HCT116 (cell line): Measurements from ENCODE around the gene NUP188. TPM values are rescaled to one million over a fixed set of nuclear protein-coding genes. Genes with fewer than 3 reads are reported as not detected.

Source experiments
- ATAC-seq: fragments of 200-7000 bp; cut with Tn5 transposase; 2 replicates; pipeline ENCODE4 v1.9.1; 2020; ENCODE audit warnings: mild to moderate bottlenecking, moderate library complexity
- BruUV-seq: library from RNA; stranded (reverse); fragments of 400-500 nt; replicated peaks from 2 replicates; lab custom pipeline; 2021; lab: Mats Ljungman, UMichigan
- CTCF ChIA-PET: fragments of 300-600 bp; sonication (Branson Sonifier 250); formaldehyde crosslinking; loops from one replicate; lab custom pipeline; 2021; ENCODE audit warnings: antibody characterized with exemption; lab: Charles Lee
- POLR2A ChIA-PET: fragments of 300-600, 350-600 bp; sonication (Branson Sonifier 250); formaldehyde crosslinking; loops from one replicate; lab custom pipeline; 2021; ENCODE audit warnings: antibody characterized with exemption; lab: Charles Lee
- RAD21 ChIA-PET, 2 experiments: fragments of 300-600 bp; sonication (Branson Sonifier 250); formaldehyde crosslinking; loops; one replicate each; lab custom pipeline; 2023; ENCODE audit warnings: low total read pairs in 2 of 2; ENCODE audit not compliant: uncharacterized antibody in 2 of 2, unreplicated experiment in 2 of 2, low non-redundant PET in 1 of 2; lab: Charles Lee
- DNase-seq: peaks from one replicate; pipeline ENCODE4 v3.0.0-alpha.2; 2010; ENCODE audit warnings: low read depth, low spot score
- H2AFZ ChIP-seq: fragments of 200-600 bp; shearing (Covaris generic), sonication (generic); 2 replicates; pipeline ENCODE4 v1.6.1; 2017; ENCODE audit warnings: low read depth, mixed run types, mixed read lengths, antibody characterized with exemption, low read length; ENCODE audit not compliant: poor library complexity, severe bottlenecking
- H3K27ac ChIP-seq: 2 replicates; pipeline ENCODE4 v1.5.1; 2012; ENCODE audit warnings: low read depth, low read length
- H3K27me3 ChIP-seq: fragments of 200-600 bp; sonication (generic); 2 replicates; pipeline ENCODE4 v1.6.1; 2016; ENCODE audit warnings: mixed run types, low read length, mixed read lengths; ENCODE audit not compliant: insufficient read depth
- H3K36me3 ChIP-seq, 2 experiments: fragments of 200-500 bp in 1 of 2; fragments of 200-600 bp in 1 of 2; sonication (Bioruptor generic) in 1 of 2; sonication (generic) in 1 of 2; 2 replicates each; pipeline versions ENCODE4 v1.5.1 to v1.6.1; 2014 to 2016; ENCODE audit warnings: low read length in 2 of 2, inconsistent platforms in 1 of 2, mixed read lengths in 1 of 2, mixed run types in 1 of 2; ENCODE audit not compliant: insufficient read depth in 2 of 2, control insufficient read depth in 1 of 2
- H3K4me1 ChIP-seq, 2 experiments: fragments of 200-600 bp in 1 of 2; sonication (generic) in 1 of 2; 2 replicates each; pipeline versions ENCODE4 v1.5.1 to v1.6.1; 2012 to 2017; ENCODE audit warnings: low read length in 2 of 2, inconsistent platforms in 1 of 2, mild to moderate bottlenecking in 1 of 2, mixed read lengths in 1 of 2, mixed run types in 1 of 2, moderate library complexity in 1 of 2; ENCODE audit not compliant: insufficient read depth in 2 of 2, control insufficient read depth in 1 of 2
- H3K4me2 ChIP-seq: fragments of 200-600 bp; sonication (generic); 2 replicates; pipeline ENCODE4 v1.6.1; 2017; ENCODE audit warnings: mixed run types, low read length, mixed read lengths
- H3K4me3 ChIP-seq, 2 experiments: fragments of 200-600 bp in 1 of 2; sonication (generic) in 1 of 2; replicated peaks in 1 of 2; 2 replicates each; pipeline ENCODE4 v1.5.1; 2011 to 2016; ENCODE audit warnings: low read length in 2 of 2, control low read depth in 1 of 2, low read depth in 1 of 2, mild to moderate bottlenecking in 1 of 2, mixed read lengths in 1 of 2, mixed run types in 1 of 2
- H3K79me2 ChIP-seq: fragments of 200-600 bp; sonication (generic); 2 replicates; pipeline ENCODE4 v1.6.1; 2017; ENCODE audit warnings: mild to moderate bottlenecking, mixed run types, low read length, moderate library complexity, mixed read lengths; ENCODE audit not compliant: insufficient read depth
- H3K9ac ChIP-seq: fragments of 200-600 bp; sonication (generic); 2 replicates; pipeline ENCODE4 v1.6.1; 2016; ENCODE audit warnings: low read length, mixed read lengths
- H3K9me2 ChIP-seq: fragments of 200-600 bp; sonication (generic), shearing (Covaris generic); 2 replicates; pipeline ENCODE4 v1.6.1; 2017; ENCODE audit warnings: mixed run types, mild to moderate bottlenecking, moderate library complexity; ENCODE audit not compliant: insufficient read depth
- H3K9me3 ChIP-seq, 2 experiments: fragments of 200-500 bp in 1 of 2; fragments of 200-600 bp in 1 of 2; sonication (Bioruptor generic) in 1 of 2; sonication (generic) in 1 of 2; 2 replicates each; pipeline ENCODE4 v1.6.1; 2014 to 2017; ENCODE audit warnings: low read length in 2 of 2, mixed read lengths in 2 of 2, inconsistent platforms in 1 of 2, low read depth in 1 of 2, mild to moderate bottlenecking in 1 of 2, mixed run types in 1 of 2, moderate library complexity in 1 of 2; ENCODE audit not compliant: control insufficient read depth in 1 of 2, insufficient read depth in 1 of 2
- H4K20me1 ChIP-seq: fragments of 200-600 bp; sonication (generic), shearing (Covaris generic); 2 replicates; pipeline ENCODE4 v1.6.1; 2017; ENCODE audit warnings: mixed run types, mild to moderate bottlenecking, moderate library complexity; ENCODE audit not compliant: insufficient read depth
- CBX3 ChIP-seq: IDR thresholded peaks from 2 replicates; pipeline ENCODE4 v1.6.1; 2012; ENCODE audit warnings: low read depth
- CEBPB ChIP-seq: IDR thresholded peaks from 2 replicates; pipeline ENCODE4 v1.6.1; 2012; ENCODE audit warnings: low read depth
- EGR1 ChIP-seq: IDR thresholded peaks from 2 replicates; pipeline ENCODE4 v1.6.1; 2012; ENCODE audit warnings: low read depth
- ELF1 ChIP-seq: IDR thresholded peaks from 2 replicates; pipeline ENCODE4 v1.6.1; 2012; ENCODE audit warnings: low read depth, borderline replicate concordance
- EZH2 ChIP-seq: fragments of 200-600 bp; sonication (generic); IDR thresholded peaks from 2 replicates; pipeline ENCODE4 v1.6.1; 2017; ENCODE audit warnings: antibody characterized with exemption, mixed run types
- JUND ChIP-seq: IDR thresholded peaks from 2 replicates; pipeline ENCODE4 v1.6.1; 2012
- MAX ChIP-seq: IDR thresholded peaks from 2 replicates; pipeline ENCODE4 v1.6.1; 2012
- POLR2A ChIP-seq: IDR thresholded peaks from 2 replicates; pipeline ENCODE4 v1.7.0; 2011; ENCODE audit warnings: borderline replicate concordance; ENCODE audit not compliant: insufficient read depth, insufficient read length; ENCODE audit errors: extremely low read depth
- RAD21 ChIP-seq: IDR thresholded peaks from 2 replicates; pipeline ENCODE4 v1.6.1; 2012; ENCODE audit warnings: low read depth, mild to moderate bottlenecking
- SRF ChIP-seq: IDR thresholded peaks from 2 replicates; pipeline ENCODE4 v1.6.1; 2012; ENCODE audit warnings: low read depth
- TCF7L2 ChIP-seq: IDR thresholded peaks from 2 replicates; pipeline ENCODE4 v1.7.0; 2011; ENCODE audit warnings: borderline replicate concordance, inconsistent platforms; ENCODE audit not compliant: insufficient read depth, insufficient read length; ENCODE audit errors: extremely low read depth
- YY1 ChIP-seq: IDR thresholded peaks from 2 replicates; pipeline ENCODE4 v1.6.1; 2011; ENCODE audit warnings: low read length, low read depth, moderate library complexity, mild to moderate bottlenecking; ENCODE audit not compliant: insufficient replicate concordance; ENCODE audit errors: extremely low read depth
- ZBTB33 ChIP-seq: IDR thresholded peaks from 2 replicates; pipeline ENCODE4 v1.6.1; 2011; ENCODE audit warnings: mild to moderate bottlenecking, low read length, moderate library complexity; ENCODE audit not compliant: insufficient replicate concordance; ENCODE audit errors: extremely low read depth
- ZFX ChIP-seq: fragments of 450-650 bp; IDR thresholded peaks from 2 replicates; pipeline ENCODE4 v1.6.1; 2017
- intact Hi-C: fragments of 100-400 bp; cut with micrococcal nuclease; formaldehyde crosslinking; loops from 2 replicates; pipeline ENCODE4 v1.10.0; 2022
- total RNA-seq: library from RNA; stranded (reverse); gene quantifications from one replicate; pipeline ENCODE4 v1.2.1, GENCODE V29; 2021; ENCODE audit not compliant: unreplicated experiment

Gene NUP188
- total RNA-seq, 1 experiment from 2014 or later = 115 TPM

- Histone ChIP-seq H3K27me3 (no peaks in the 10 kb centered on the region), H3K9me2 (no peaks in the 10 kb centered on the region), H3K79me2 (no peaks in the 10 kb centered on the region), H3K4me2 (no peak overlapping the region), H3K9ac (no peak overlapping the region), H3K9me3 (no peaks in the 10 kb centered on the region), H4K20me1 (no peaks in the 10 kb centered on the region), H3K36me3 (peaks cover 7 to 32% of the 10 kb centered on the region in 2 experiments; a peak in 3 of 4 replicates), H2AFZ (no peak overlapping the region), H3K4me1 (no peaks in the 10 kb centered on the region), H3K27ac (no peak overlapping the region), H3K4me3 (no peak overlapping the region)
- ChIA-PET CTCF (no interaction called here), RAD21 (interaction anchor here in 1 of 2 experiments (0.6 kb wide), 1 partner anchor 41 kb away, joined by 4 read pairs; no protein-coding TSS in a partner anchor), POLR2A (no interaction called here)
- intact Hi-C loops = no loop called here
- no peak for TF ChIP-seq ZBTB33
- no peak for TF ChIP-seq RAD21
- TF ChIP-seq YY1 = no peak
- no peak for TF ChIP-seq EZH2
- TF ChIP-seq CBX3 = no peak
- no peak for TF ChIP-seq POLR2A
- TF ChIP-seq ZFX = no peak
- no peak for TF ChIP-seq ELF1
- no peak for TF ChIP-seq TCF7L2
- TF ChIP-seq EGR1 = no peak
- no peak for TF ChIP-seq SRF
- no peak for TF ChIP-seq JUND
- TF ChIP-seq CEBPB = no peak
- no peak for TF ChIP-seq MAX
- no peak for DNase-seq
- ATAC-seq = no peak
- no TSS peak for BruUV-seq
Measured at GRCh38 chr9:129008469-129008965, 61.0 kb downstream of the NUP188 start.
